ENCODE measurements around the gene SLC40A1. TPM values are rescaled to one million over a fixed set of nuclear protein-coding genes. Genes with fewer than 3 reads are reported as not detected.

Gene SLC40A1, protein sequence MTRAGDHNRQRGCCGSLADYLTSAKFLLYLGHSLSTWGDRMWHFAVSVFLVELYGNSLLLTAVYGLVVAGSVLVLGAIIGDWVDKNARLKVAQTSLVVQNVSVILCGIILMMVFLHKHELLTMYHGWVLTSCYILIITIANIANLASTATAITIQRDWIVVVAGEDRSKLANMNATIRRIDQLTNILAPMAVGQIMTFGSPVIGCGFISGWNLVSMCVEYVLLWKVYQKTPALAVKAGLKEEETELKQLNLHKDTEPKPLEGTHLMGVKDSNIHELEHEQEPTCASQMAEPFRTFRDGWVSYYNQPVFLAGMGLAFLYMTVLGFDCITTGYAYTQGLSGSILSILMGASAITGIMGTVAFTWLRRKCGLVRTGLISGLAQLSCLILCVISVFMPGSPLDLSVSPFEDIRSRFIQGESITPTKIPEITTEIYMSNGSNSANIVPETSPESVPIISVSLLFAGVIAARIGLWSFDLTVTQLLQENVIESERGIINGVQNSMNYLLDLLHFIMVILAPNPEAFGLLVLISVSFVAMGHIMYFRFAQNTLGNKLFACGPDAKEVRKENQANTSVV
- 121 TPM for polyA plus RNA-seq (ENCODE audit: insufficient read length)
- long read RNA-seq, donor 1, transcript SLC40A1-201 (8 exons, 3,442 nt) = major isoform, 55 of 75 reads
- long read RNA-seq, donor 1, partial matches to known transcripts = 18 of 75 reads
- long read RNA-seq, donor 1, other reads (novel, unspliced or antisense) = 0 of 75 reads
- long read RNA-seq, donor 2, transcript SLC40A1-201 (8 exons, 3,442 nt) = major isoform, 41 of 48 reads
- long read RNA-seq, donor 2, partial matches to known transcripts = 7 of 48 reads
- long read RNA-seq, donor 2, other reads (novel, unspliced or antisense) = 0 of 48 reads
- long read RNA-seq, donor 3, transcript SLC40A1-201 (8 exons, 3,442 nt) = major isoform, 33 of 39 reads
- long read RNA-seq, donor 3, partial matches to known transcripts = 6 of 39 reads
- long read RNA-seq, donor 3, other reads (novel, unspliced or antisense) = 0 of 39 reads
- long read RNA-seq, donor 4 = 0 reads
- long read RNA-seq, donor 5, transcript SLC40A1-201 (8 exons, 3,442 nt) = major isoform, 50 of 68 reads
- long read RNA-seq, donor 5, partial matches to known transcripts = 16 of 68 reads
- long read RNA-seq, donor 5, other reads (novel, unspliced or antisense) = 0 of 68 reads
- long read RNA-seq, donor 6, transcript SLC40A1-201 (8 exons, 3,442 nt) = major isoform, 47 of 65 reads
- long read RNA-seq, donor 6, partial matches to known transcripts = 15 of 65 reads
- long read RNA-seq, donor 6, other reads (novel, unspliced or antisense) = 0 of 65 reads
- long read RNA-seq, donor 7, transcript SLC40A1-201 (8 exons, 3,442 nt) = major isoform, 58 of 71 reads
- long read RNA-seq, donor 7, partial matches to known transcripts = 11 of 71 reads
- long read RNA-seq, donor 7, other reads (novel, unspliced or antisense) = 0 of 71 reads
- long read RNA-seq, donor 8, transcript SLC40A1-201 (8 exons, 3,442 nt) = major isoform, 29 of 74 reads
- long read RNA-seq, donor 8, partial matches to known transcripts = 43 of 74 reads
- long read RNA-seq, donor 8, other reads (novel, unspliced or antisense) = 0 of 74 reads

DNA sequence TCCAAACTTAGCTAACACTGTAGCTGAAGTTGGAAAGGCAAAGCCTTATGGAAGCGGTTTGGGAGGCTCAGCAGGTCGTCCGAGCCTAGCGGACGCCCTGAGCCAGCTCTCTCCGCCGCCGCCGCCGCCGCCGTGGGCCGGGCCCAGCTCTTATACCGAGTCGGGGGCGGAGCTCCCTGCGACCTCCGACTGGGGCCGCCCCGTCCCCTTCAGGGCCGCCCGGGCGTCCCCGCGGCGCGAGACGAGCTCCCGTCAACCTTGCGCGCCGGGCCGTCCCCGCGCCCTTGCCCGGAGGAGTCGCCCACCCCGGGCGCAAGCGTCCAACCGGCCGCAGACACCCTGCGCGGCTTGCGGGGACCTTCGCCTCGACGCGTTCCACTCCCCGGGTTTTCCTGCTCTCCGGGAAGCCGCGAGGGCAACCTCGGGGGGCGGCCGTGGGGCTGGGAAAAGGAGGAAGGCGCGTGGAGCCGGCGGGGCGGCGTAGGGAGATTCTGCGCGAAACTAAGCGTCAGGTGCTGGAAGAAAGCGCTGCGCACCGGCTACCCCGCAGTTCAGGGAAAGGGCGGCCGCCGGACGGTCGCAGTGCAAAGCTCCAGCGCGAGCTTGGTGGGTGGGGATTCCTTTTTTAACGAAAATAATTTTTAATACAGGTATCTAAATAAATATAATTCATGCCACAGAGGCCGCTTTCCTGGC is at the start of gene SLC40A1:
Gene SLC40A1, minus strand, starts transcription at position 129 of the 696 bp plus-strand sequence. CDS start 326 bp downstream, outside the sequence.
- peak; percentile 88 for DNase-seq

DNA sequence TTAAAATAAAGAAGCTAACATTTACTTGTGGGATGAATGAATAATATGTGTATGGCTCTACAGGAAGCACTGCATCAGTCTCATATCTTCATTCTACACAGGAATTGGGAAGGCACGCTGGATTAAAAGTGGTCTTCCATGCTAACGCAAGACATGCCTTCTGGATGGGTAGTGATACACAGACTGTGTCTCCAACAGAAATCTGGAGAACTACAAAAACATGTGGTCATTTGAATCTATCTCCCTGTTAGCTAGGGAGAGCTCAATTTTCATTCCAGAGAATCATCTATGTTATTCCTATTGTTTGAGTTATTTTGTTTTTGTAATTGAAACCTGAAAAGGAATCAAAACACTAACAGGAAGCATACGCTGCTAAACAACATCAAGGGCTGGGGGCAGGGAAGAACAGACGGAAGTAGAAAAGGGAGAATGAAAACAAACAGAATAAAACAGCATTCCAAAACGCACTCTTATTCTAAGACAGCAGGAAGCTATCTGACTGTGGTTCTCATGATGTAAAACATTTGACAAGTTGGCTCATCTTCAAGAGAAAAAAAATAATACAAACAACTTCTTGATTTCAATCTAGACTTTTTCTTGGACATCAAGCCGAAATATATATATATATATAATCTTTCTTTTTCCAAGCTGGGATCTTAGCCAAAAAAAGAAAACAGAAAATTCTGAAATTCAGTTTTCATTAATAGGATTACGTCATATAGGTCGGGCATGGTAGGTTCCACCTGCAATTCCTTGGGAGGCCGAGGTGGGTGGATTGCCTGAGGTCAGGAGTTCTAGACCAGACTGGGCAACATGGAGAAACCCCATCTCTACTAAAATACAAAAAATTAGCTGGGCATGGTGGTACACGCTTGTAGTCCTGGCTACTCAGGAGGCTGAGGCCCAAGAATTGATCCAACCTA is 49.2 kb upstream of the SLC40A1 start:
- peak; percentile 57 for DNase-seq

DNA sequence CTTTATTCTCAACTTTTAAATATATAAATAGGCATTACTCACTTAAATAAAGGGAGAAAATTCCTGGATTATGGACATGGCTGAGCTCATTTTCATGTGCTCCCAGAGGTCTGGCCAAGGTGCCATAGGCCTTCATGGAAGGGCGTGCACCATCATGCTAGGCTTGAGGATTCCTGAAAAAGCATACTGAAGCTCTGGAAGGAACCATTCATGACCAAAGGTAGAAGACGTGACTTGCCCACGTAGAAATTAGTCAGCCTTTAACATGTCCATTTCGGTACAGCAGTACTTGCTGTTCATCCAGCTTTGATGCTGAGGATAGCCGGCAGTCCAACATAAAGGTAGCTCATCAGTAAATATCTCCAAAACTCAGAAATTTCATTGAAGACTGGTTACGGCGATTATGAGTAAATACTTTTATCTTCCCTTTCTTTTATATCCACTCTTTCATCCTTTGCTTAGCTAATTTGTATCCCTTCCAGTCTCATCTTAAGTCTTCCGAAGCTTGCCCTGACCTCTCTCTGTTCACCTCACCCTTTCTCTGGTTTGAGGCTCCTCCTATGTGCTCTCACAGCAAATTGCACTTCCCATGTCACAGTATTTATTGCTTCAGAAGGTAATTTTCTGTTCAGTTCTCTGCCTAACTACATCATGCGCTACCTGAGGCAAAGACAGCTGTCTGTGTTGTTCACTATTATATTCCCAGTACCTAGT is 48.4 kb upstream of the SLC40A1 start:
- no peak for DNase-seq

DNA sequence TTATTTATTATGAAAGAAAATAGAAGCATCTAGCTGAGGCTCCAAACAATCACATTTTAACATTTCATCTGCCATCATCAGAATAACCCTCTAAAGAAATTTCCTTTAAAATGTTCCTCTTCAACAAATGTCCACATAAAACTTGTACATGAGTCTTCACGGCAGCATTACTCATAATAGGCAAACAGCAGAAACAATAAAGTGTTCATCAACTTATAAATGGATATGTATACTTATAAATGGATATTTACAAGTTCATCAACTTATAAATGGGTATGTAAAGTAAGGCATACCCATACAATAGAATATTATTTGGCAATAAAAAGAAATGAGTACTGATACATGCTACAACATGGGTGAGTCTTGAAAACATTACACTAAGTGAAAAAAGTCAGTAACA is 47.2 kb upstream of the SLC40A1 start:
- DNase-seq = no peak

DNA sequence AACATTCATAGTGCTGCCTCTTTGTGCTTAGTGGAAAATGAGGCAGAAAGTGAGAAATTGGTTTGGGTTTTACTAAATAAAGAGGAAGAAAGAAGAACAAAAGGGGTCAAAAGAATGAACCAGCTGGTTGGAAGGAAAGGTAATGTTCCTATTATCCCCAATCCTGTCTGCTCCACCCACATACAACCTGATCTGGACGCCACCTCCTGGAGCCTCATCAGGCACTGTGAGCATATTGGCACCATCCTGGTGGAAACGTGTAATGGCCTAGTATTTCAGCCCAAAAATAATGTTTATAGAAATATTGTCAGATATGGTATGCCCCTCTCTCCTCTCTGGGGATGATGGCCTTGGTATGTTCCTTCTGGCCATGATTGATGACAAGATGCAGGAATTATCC is 45.0 kb upstream of the SLC40A1 start:
- no peak for DNase-seq

DNA sequence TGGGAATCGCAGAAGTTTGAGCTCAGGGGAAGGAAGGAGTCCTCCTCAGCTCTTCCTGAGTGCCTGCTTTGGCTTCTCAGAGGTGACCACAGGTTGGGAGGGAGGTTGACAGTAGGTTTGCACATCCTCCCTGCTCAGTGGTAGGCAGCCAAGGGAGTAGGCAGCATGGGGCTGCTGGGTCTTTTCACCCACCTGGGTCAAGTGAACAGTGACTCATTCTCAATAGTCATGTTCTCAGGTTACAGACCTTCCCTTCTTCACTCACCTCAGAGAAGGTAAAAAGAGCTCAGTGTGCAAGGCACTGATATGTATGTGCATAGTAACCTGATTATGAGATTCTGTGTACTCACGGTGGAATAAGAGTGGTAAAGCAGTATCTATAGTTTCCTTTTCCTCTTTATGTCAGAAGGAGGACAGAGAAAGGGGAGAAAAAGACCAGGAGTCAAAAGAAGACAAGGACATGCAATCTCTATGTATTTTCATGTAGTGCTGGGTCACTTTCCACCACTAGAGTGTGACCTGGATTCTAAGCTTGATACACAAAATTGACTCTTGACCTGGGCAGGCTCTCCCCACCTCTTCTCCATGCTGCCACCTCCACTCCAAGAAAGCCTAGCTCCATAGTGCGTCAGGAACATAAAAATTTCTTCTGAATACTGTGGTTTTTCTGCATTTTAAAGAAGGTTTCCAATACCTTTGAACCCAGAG is 44.2 kb upstream of the SLC40A1 start:
- DNase-seq = no peak

DNA sequence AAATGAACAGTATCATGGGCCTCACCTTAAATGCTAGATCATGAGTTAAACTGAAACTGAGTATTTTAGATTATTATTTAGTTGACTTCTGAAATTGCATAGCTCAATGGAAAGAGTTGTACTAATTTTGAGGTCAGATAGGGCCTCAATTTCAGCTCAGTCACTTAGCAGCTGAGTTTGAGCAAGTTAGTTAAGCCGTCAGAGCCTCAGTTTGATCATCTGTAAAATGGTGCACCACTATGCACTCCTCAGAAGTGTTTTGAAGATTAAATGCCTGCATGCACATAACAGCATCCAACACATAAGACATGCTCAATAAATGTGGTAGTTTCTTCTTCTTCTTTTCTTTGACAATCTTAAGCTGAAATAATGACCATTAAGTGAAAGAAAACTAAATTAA is 42.5 kb upstream of the SLC40A1 start:
- DNase-seq = no peak

DNA sequence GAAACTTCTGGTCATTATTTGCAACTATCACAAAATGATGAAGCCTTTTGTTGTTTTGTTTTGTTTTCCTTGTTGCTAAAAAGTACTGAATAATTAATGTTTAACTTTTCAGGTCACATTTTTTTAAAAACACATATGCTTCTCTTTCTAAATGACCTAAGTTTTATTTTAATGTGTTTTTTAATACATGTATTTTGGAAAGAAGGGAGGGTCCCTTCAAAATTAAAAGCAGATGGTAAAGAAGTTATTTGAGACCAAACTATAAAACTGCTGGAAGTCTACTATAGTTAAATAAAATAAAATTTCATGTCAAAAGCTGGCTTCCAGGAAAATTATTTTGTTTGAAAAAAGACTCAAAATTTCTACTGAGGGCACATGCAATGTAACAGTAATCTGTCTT is 41.2 kb upstream of the SLC40A1 start:
- DNase-seq = no peak

DNA sequence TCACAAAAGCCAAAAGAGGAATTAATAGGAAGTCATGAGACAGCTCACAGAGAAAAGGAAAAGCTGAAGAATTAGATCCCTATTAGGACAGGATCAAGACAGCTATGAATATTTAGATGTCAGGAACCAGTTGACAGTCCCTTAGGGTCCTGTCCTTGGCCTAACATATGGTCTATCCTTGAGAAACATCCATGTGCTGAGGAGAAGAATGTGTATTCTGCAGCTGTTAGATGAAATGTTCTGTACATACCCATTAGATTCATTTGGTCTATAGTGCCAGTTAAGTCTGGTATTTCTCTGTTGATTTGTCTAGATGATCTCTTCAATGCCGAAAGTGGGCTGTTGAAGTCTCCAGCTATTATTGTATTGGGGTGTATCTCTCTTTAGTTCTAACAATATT is 37.6 kb upstream of the SLC40A1 start:
- no peak for DNase-seq

DNA sequence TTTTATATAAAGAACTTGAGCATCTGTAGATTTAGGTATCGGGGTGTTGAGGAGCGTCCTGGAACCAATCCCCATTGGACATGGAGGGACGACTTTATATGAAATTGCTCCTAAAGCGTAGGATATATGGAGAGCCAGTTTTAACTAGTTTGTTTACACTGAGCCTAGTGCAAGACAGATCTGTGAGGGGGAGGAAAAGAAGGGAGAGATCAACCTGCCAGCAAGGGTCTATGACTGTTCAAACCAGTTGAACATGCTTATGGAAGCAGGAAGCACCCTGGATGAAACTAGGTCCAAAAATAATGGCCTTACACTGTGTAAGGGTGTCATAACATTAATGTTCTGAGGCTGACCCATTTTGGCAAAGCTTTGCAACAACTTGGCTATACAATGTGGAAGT is 34.0 kb upstream of the SLC40A1 start:
- no peak for DNase-seq

DNA sequence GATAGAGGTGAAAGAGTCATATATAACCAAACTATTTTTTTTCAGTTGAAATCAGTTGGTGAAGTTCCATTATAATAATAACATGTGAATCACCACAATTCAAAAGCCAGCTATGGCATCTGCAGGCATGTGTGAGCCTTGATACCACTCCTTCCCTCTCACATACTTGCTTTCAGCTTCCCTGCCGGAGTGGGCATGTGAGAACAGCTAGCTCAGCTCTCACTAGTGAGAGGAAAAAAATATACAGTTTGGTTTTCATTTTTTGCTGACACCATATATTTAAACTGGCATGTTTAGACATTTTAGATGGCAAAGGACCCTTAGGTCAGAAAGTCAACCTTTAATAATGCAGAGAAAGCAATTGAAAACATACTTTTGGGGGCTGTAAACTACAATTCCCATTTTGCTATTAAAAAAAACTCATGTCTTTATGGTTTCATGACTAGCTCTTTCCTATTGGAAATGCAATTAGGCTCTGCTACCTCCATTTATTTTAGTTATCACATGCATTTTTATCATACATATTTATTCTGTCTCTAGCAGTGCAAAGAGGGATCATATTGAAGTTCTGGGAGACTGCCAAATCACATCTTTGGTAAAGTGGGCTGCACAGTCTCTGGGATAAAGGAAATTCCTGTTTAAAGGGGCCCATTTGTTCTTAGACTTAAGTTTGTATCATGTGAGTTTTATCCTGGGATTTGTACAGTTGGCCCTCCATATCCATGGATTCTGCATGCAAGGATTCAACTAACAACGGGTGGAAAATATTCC is 33.2 kb upstream of the SLC40A1 start:
- no peak for DNase-seq

DNA sequence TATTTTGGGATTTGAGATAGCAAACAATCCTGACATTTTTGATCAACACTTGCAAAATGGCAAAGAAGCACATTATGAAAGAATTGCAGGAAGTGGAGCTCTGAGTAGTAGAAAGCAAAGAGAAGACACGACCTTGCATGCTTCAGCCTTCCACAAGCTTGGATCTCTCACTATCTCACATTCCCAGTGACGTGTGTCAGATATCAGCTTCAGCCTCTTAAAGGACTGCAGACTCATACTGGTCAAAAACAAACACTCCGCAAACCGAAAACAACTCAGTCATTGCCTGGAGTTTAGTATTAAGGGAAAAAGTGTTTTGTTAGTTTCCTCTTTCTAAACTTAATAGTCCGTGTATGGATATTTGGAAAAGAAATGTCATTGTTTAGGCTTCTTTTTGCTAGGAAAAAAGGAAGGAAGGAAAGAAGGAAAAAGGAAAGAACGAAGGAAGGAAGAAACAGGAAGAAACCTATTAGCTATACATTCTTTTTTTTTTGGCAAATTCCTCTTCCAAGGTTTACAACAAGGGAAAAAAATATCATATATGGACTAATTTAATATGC is 32.6 kb upstream of the SLC40A1 start:
- peak; percentile 44 for DNase-seq

DNA sequence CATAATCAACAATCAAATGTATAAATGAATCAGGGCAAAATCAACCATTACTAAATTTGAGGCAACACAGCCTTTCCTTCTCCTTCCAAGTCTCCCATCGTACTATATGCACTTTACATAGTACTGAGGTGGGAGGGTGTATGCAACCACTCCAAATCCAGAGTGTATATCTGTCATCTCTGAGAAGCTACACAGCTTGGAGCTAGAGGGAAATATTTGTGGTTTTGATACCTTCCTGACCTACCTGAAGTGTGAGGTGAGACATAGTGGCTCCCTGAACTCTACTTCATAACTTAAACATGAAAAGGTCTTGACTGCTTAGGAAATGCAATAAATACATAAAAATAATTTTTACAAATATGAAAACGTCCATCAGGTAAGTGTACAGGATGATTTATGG is 30.1 kb upstream of the SLC40A1 start:
- no peak for DNase-seq

DNA sequence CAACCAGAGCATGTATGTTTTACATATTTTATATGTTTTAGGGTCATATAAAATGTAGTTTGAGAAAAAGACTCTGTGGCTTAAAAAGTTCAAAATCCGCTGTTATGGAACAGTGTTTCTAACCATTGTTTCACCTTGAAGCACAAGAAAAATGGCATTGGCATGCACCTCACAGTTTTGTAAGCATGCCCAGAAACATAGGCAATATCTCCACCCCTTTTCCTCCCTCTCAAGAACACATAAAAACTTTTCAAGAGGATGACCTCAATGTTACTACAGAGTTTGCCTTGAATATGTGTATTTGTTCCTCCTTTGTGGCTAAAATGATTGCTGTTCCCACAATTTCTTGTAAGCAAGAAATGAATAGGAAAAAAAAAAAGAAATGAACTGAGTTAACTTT is 29.3 kb upstream of the SLC40A1 start:
- no peak for DNase-seq

DNA sequence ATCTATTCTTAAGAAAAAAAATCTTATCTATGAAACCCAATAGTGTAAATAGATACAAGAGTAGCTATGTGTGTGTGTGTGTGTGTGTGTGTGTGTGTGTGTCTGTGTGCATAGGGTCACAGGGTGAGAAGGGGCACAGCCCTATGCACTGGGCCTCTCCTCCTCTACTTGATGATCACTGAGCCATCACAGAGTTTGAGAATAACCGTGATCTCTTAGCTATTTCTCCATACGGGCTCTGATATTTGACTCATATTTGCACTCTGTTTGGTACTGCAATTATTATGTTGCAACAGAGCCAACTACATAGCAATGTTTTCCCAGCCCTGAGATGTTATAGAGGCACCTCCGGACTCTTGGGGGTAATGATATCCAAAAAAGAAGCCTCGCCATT is 28.8 kb upstream of the SLC40A1 start:
- no peak for DNase-seq

DNA sequence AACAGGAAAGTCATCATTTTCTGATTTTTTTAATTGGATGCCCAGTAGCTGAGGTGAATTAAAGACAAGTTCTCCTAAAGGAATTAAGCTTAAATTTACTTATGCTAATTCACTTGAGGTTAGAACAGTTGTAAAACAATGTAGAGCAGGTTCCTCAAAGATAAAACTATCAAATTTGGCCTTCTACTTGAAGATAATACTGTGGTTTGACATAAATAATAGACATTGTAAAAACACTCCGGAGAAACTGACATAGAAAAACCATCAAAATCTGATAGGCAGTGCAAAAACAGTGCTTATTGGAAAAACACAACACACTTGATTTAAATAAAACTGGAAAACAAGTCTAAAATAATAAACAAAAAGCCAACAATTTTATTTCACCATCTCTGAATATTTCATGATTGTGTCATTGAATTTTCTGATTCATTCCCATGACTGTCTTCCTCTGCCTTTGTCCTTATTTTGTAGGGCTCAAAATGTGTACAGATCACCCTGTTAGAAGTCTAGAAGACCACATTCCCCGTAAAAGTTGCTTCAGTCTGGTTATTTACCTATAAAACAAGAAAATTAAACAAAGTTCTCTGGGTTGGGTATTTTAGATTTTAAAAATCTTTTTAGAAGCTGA is 28.3 kb upstream of the SLC40A1 start:
- no peak for DNase-seq

DNA sequence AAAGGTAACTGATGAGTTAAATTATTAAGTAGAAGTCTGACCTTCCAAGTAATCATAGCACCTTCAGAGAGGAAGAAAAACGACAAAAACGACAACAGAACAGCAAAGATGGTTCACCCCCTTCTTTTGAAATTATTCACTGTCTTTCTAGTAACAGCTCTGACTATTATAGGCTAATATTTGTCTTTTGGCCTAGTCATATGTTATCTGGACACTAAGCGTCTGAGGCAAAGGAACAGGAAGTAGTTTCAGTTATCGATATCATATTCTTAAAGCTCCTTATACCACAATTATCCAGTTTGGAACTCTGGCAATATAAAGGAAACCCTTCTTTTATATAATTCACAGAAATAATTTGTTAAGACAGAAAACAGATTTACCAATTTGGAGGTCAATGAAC is 27.6 kb upstream of the SLC40A1 start:
- DNase-seq = no peak
